ENCODE results near the gene INKA2.
A peak's percentile ranks its signal among the peaks of the same experiment; 100 is the strongest.
"Not testable (repeated sequence)": the region's sequence is repeated elsewhere in the genome, so short reads cannot be mapped to it uniquely, and the experiment has no call there.

INKA2 gene

DNA sequence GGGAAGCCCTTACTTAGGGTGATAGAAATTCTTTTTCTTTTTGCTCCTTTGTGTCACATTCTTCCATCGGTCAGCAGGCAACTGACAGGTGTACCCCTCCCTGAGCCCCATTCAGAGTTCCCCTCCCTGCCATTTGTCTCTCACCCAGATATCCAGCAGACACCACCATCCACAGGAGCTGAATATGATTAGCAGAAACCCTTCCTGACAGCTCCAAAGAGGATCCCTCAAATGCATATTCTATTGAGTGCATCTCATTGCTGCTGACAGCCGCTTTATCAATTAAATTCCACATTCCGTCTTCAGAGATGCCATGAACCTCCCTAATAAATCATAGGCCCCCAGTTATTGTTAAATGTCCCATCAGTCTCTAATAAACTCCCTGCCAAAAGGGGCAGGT is 10.4 kb upstream of the INKA2 start:
- no peak for DNase-seq

DNA sequence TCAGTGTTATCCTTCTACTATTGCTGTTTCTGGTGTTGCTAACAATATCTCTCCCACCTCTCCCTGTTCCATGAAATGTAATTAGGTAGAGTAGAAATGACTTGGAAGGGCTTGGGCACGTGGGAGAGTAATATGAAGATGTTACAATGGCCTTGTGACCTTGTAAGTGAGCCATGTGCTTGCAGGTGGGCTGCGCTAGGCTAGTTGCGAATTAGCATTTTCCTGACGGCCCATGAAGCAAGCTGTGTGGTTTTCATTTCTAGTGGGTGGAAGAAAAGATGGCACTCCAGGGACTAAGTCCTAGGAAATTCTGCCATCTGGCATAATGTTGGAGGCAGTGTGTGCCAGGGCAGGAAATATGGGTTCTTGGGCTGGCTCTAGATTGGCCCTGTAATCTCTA is 8.8 kb upstream of the INKA2 start:
- no peak for DNase-seq

DNA sequence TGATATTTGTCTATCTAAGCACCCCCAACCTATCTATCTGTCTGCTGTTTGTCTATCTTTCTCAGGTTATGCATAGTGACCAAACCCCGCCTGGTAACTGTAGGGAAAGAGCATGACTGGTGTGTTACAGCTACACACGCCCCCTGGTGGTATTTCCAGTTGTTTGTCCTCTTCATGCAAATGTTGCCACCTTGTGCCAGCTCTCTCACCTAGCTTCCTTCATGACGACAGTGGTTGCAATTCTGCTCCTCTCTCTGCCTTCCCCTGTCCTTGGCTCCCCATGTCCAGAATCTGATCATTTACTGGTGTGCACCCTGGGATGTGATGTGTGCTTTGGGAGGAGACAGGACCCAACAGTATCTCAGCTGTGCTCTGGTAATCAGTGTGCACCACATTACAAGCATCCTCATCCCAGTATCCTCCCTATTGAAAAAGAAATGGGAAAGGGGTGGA is 8.1 kb upstream of the INKA2 start:
- DNase-seq, result peak; percentile 77

DNA sequence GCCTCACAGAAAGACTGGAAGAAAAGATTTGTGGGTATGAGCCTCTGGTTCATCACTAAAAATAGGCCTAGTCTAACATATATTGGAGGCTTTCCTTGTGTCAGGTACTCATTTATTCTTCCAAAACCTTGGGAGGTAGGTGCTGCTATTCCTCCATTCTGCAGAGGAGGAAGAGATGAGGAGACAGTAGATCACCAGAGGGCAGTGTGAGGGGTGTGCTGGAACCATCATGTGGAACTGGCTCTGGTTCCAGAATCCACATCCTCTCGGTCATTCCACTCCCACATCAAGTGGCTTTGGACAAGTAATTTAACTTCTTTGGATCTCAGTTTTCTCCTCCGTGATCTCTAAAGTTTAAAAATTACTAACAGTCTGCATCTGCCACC is 7.4 kb upstream of the INKA2 start:
- DNase-seq, result no peak

DNA sequence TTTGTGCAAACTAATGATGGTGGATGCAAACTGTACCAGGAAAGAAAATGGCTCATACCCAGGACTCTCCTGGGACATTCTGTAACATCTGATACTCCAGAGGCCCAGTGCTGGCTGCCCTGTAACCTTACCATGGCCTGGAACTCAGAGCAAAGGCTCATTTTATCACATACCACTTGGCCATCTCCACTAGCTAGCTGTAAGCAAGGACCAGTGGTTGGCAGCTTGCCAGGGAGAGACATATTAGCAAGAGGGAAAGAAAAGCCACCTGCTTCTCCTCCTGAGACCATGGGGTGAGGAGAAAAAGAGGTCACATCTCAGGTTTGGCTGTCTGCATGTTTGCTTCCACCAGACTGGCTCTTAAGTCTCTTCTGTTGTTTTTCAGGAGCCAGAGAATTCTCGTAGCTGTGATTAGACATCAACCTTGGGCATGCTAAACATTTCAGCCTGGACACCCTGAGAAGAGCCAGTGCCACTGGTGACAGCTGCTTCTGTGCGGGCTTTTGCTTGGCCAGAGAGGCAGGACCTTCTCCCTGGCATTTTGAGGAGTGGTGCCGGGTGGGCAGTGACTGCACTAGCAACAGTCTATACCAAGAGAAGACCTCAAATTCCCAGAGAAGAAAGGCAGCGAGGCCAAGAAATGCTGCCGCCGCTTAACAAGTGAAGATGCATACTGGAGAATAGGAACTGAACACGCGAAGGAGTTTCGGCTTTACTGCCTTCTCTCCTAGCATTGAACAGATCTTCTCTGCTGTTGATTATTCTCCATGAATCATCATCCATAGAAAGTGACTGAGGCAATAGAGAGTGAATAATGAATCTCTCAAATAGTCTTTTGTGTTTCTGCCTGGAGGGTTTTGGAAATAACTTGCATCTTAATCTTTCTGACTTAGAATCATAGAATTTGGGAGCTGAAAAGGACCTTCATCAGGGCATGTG is 6.7 kb upstream of the INKA2 start:
- DNase-seq, result no peak

DNA sequence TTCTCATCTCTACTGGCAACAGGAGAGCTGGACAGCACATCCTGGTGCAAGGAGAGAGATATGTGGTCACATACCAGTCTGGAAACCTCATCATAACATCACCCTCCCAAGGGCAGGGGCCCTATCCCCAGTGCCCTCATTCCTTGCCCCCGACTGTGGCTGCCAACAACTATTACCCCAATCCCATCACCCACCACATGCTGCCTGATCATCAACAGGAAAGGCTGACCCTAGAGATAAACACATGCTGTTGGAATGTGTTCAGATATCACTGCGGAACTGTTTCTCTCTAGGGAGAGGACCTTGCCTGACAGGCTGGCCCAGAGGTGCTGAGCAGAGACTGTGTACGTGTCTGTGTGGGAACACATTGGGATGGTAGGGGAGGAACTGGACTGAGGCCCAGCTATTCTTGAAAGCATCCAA is 4.5 kb upstream of the INKA2 start:
- DNase-seq, result no peak

DNA sequence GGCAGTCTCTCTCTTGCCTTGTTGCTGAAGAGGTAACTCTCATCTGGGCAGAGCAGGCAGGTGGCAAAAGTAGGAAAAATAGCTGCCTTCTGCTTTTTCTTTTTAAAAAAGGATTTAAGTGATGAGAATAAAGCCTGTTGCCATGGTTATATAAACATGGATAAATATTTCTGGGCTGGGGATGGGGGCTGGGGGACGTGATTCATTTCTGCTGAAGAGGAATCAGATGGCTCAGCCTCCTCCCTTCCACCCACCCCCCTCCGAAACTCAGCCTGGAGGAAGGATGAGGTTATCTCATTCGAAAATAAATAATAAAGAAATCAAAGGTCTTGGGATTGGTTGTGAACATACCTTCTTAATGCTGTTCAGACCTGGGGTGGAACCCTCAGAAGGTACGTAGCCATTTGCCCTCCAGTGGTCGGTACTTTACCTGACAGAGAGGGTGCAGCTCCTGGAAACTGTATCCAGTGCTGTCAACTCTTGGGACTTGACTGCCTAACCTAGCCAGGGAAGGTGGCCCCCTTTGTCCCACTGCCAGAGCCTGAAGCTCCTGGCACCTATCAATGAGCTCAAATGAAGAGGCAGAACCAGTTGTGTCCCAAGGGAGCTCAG is 3.8 kb upstream of the INKA2 start:
- no peak for DNase-seq

DNA sequence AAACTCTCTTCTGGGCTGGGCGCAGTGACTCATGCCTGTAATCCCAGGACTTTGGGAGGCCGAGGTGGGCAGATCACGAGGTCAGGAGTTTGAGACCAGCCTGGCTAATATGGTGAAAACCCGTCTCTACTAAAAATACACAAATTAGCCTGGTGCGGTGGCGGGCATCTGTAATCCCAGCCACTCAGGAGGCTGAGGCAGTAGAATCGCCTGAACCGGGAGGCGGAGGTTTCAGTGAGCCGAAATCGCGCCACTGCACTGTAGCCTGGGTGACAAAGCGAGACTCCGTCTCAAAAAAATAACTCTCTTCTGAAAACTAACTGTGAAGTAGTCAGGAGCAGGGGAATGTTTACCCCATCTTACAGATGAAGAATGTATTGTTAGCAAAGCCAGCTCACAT is 3.1 kb upstream of the INKA2 start:
- DNase-seq, result not testable (repeated sequence)

DNA sequence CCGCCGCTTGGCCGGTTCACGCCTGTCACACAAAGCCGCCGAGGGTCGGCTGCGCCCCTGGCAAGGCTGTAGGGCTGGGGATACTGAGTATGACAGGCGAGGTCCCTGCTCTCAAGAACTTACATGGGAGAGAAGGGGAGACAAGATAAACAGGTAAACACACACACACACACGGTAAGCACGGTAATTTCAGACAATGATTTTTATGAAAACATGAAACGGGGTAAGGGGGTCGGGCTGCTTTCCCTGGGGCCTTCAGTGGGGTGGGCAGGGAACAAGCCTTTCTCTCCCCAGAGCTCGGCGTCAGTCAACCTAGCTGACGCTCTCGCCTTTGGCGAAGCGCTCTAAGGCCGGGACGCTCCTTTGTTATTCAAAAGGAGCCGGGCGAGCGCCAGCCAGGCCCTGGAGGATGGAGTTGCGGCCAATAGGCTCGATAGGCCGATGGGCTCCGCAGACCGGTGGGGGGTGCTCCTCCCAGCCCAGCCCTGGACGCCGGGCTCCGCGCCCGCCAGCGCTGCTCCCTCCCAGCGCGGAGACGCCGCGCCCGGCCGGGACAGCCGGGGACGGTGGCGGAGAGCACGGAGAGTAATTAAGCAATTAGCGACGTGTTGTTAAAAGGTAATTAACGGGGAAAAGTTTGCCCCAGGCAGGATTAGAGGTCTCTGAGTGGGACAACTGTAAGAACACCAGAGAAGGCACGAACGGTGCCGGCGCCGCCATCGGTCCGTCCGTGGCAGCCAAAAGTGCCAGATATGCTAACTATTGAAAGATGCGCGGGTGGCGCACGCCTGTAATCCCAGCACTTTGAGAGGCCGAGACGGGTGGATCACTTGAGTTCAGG is 950 bp upstream of the INKA2 start:
- no peak for DNase-seq

DNA sequence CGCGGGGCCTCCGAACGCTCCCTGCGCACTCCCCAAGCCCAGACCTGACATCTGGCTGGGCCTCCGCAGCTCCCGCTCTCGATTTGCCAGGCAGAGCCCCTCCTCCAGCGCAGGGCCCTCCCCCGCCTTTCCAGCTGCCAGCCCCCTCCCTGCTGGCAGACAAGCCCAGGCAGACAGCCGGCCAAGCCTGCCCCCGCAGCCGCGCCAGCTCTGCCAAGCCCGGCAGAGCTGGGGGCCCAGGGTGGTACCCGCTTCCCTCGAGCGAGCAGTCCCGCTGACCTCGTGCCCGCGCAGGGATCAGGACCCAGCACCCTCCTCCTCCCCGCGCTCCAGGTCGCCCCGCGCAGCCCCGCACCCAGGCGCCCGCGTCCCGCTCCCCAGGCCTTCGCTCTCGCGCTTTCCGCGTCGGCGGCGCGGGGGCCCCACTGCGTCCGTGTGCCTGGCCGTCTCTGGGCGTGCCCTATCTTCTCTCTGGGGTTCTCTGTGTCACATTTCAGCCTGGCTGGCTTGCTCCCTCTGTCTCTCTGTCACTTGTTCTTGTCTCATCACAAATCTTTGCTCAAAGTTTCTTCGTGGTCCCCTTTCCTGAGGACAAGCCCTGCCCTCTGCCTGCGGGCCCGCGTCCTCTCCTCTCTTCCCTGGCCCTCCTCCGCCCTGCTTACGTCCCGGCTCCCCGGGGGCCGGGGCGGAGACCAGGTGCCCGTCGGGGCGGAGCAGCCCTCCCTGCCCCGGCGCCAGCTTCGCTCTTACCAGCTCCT is 580 bp downstream of the INKA2 start:
- DNase-seq, result peak; percentile 49

DNA sequence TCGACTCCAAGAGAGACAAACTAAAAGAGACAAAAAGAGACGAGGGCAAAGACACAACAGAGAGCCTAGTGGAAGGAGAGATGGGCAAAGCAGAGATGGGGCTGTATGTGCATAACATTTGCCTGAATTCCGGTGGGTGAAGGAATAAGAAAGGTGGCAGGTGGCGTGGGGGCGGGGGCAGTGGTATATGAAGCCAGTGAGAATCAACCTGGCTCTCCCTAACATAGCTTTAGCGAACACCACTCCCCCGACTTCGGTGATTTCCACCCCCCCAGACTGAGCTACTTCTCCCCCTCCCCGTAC is 1.1 kb downstream of the INKA2 start:
- no peak for DNase-seq

DNA sequence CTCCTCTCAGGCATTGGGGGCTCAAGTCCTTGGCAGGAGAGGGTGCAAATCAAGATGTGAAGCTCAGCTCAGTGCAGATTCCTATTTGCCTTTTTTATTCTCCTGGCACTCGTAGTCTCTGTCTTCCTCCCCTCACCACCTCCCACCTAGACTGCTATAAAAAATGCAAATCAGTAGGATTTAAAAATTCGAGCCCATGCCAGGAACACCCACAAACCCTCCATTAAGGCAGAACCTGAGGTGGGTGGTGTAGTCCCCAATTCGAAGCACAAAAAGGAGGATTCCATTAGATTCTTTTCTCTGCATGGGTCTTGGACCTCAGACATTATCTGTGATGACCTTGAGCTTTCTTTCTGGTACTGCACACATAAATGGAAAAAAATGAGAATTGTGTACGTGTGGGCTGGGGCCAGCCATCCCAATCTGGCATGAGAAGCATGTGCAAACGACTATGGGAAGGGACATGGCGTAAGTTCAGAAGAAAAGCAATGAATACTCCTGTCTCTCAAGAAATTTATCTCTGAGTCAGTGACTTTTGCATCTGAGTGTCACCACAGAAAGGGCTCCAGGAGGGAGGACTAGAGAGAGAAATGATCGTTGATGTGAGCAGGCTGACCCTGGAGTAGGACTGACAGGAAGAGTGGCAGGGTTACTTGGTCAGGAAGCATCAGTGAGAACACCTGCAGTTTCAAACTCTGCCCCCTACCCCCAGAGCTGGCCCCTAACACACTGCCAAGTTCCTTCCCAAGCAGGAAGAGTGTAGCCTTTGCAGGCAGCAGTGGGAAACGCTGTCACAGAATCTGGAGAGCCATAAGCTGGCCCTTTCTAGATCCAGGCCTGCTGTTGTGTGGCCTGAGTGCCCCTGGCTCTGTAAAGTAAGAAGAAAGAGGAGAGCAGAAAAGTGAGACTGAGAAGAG is 1.7 kb downstream of the INKA2 start:
- no peak for DNase-seq

DNA sequence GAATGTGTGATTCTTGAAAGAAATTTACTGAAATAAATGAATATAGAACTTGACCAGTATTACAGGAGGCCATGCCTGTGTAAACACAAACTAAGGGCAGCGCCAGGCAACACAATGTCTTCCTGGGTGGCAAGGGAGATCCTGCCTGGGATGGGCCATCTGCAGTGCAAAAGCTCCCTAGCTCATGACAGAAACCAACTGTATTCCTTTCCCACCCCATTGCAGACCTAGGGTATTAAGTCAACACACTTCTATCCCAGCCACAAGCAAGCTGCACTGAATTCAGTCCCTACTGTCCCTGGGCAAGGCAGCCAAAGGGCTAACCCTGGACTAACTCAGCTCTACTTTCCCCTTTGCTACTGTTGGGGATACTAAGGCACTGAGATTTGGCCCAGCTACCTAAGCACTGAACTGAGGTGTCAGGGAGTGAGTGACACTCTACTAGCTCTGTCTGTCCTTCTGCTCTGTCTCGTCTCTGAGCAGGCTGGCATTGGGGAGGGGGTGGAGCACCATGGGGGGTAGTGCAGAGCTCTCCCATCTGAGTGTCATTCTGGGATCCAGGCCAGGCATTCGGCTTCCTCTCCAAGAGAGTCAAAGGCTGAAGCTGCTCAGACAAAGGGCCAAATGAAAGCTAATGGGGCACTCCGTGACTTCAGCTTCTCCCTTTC is 2.5 kb downstream of the INKA2 start:
- DNase-seq, result no peak

DNA sequence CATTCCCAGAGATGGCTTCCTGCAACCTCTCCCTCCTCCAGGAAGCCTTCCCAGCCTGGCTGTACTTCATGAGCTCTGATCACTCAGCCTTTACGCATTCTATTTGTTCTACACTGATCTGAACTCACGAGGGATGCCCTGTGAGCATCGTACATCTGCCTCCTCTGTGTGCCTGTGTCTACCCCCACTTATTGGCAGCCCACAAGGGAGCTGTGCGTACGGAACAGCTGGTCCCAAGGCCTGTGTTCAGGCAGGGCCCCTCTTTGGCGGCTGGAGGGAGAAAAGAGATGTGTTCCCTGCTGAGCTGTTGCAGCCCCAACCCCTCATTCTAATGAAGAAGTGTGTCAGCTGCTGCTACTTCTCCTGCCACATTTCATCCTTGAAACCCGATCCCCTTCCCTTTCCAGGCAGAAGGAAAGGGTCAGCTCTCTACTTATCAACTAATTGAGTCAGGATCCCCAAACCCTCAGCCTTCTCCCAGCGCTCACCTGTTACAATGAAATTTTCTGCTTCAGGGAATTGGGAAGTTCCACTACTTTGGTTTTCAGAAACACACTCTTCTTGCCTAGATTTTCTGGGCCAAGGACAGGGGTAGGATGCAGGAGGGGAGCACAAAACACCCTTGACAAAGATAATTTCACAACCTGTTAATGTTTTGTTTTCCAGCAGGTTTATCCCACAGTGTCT is 3.2 kb downstream of the INKA2 start:
- no peak for DNase-seq

DNA sequence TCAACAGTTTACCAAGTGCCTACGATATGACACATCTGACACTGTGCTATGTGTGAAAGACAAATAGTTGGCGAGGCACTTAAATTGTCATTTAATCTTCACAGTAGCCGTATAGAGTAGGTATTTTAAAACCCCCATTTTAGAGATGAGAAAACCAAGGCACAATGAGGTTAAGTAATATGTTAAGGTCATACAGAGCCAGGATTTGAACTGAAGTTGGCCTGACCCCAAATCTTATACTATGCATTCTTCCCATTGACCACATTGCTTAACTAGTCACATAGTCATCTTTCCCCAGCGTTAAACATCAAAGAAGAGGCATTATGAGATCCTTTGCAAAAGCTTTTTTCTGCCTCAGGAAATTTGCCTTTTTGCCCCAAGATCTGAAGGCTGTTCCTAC is 3.9 kb downstream of the INKA2 start:
- no peak for DNase-seq

DNA sequence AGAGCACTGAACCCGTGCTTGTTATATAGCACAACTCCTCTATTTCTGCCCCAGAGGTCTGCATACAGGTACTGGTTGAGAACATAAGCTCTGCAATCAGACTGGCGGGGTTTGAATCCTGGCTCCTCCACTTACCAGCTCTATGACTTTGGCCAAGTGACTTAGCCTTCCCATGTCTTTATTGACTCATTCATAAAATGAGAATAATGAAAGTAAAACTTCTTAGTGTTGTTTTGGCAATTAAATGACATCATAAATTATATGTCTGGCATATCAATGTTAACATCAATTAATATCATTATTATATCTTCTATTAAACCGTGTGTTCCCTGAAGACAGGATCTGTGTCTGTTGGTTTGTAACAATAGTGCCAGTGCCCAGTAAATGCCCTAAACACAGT is 4.3 kb downstream of the INKA2 start:
- no peak for DNase-seq

DNA sequence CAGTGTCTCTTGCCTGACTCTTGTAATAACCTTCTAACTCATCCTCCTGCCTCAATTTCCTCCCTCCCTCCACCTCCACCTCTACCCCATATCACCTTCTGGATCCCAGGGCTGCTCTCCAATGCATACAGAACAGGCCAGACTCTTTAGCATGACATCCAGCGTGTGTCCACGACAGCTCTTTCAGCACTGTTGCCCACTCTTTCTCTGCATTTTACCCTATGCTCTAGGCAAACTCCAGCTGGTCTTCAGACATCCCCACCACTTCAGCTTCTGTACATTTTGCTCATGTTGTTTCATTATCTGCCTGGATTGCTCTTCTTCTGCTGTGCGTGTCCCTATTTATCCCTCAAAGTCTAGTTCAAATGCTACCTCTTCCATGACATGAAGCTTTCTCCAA is 4.8 kb downstream of the INKA2 start:
- no peak for DNase-seq

DNA sequence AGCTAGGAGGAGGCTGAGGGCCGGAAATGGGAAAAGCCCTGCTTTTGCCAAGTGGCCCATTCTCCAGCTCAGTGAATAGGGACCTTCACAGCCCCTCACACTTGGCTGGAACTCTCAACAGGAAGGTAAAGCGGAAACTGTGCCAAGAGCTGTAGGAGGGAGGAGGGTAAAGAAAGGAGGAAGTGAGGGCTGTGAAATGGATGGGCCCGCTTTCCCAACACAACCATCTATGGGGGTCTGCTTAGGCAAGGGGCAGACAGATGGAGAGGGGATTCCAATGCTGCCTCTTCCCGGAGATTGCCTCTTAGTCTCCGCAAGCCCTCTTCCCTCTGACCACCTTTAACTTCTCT is 5.2 kb downstream of the INKA2 start:
- DNase-seq, result no peak

DNA sequence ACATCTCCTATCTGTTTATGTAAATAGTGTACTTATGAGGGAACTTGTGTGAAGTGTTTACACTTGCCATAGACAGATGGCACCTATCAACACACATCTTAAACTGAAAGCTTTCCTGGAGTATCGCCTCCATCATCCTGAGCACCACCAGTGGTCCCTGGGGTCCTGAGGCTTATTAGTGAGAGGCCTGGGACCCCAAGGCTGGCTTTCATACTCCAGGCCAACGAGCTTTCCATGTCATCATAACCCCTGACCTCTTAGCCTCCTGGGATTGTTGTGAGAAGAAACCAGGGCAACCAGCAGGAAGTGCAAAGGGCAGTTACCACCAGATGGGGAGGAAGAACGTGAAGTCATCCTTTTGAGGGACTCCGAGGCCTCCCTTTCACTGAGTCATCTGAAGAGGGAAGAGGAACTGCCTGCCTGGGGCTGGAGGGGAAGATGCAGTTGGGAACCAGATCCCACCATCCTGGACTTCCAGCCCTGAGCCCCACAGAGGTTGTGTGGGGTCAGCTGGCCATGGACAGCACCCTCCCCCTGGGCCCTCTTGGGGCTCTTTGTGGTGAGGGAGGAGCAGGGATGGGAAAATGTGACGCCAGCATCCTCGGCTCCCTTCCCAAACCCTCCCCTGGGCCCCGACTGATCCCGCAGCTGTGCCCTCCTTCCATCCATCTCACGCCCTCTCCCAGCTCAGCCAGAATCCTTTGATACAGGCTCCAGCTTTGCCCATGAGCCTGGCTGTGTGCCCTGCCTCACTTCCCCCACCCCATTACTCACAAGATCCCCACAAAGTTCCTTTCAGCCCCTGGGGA is 5.8 kb downstream of the INKA2 start:
- DNase-seq, result peak; percentile 57

DNA sequence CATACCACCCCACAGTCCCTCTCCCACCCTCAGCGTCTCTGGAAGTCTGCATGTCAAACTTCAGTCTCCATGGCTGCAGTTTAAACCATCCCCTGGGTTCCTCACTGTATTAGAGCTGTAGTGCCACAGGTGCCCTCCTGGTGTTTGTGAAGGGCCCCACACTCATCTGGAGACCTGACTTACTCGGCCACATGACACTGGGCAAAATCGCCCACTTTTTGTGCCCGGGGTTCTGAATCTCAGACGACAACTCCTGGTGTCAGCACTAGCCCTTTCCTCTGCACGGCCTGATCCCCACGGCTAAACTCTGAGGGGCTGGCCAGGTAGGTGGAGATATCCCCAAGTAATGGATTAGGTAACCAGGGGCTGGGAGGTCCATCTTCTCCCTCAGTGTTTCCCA is 6.5 kb downstream of the INKA2 start:
- no peak for DNase-seq

Data from OCI-M1 (cell line).